ENCODE data around the gene ATP11B.

- TF ChIP-seq POLR2A (IDR thresholded peaks at IDR 0.05; ENCODE audit: low read depth, low read length) (no peak), POLR2AphosphoS5 (IDR thresholded peaks at IDR 0.05; ENCODE audit: low read depth, low read length) (no peak), TAF1 (IDR thresholded peaks at IDR 0.05; ENCODE audit: low read depth, low read length) (no peak), SPI1 (IDR thresholded peaks at IDR 0.05; ENCODE audit: low read depth, low read length) (no peak), PAX5 (IDR thresholded peaks at IDR 0.05; ENCODE audit: insufficient read depth, low read length, severe bottlenecking) (no peak)
Observed at GRCh38 chr3:182818296-182818978, 25.1 kb downstream of the ATP11B start.

All from GM12891 (cell line).